Measurements from ENCODE around the gene TNKS1BP1. TPM values are rescaled to one million over a fixed set of nuclear protein-coding genes. Genes with fewer than 3 reads are reported as not detected.

TNKS1BP1 gene
- total RNA-seq, 1 experiment from 2014 or later, result 127 TPM

DNA sequence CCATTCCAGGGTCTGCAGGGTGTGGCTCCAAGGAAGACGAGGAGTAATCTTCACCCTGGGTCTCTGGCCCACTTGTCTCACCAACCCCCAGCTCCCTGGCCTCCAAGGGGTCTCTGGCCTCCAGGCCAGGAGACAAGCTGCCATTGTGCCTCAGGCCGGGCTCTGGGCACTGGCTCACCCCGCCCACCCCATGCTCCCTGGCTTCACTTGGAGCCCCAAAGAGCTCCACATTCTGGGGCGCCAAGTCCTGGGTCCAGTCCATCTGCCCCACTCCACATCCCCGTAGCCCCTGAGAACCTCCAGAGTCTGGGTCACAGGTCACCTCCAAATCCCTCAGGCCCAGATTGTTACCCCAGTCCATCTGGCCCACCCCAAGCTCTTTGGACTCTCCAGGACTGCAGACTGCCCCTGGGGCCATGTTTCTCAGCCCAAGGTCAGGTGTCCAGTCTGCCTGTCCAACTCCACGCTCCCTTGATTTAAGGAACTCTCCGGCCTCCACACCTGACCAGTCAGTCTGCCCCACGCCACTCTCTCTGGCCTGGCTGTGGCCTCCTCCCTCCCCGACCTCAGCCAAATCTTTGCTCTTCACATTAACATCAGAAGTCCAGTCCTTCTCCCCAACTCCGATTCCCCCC, 16.2 kb downstream of the TNKS1BP1 start:
- TF ChIP-seq SMAD4 (CRISPR knock-in tag; IDR thresholded peaks at IDR 0.05) (no peak), NFYB (CRISPR knock-in tag; conservative IDR thresholded peaks at IDR 0.05; ENCODE audit: low read depth) (no peak), ESRRA (CRISPR knock-in tag; IDR thresholded peaks at IDR 0.05; ENCODE audit: borderline replicate concordance) (no peak), ETV6 (CRISPR knock-in tag; IDR thresholded peaks at IDR 0.05) (no peak), SMAD3 (CRISPR knock-in tag; IDR thresholded peaks at IDR 0.05; ENCODE audit: borderline replicate concordance) (no peak), ZNF317 (CRISPR knock-in tag; IDR thresholded peaks at IDR 0.05; ENCODE audit: borderline replicate concordance, low read depth) (no peak)
- TF ChIP-seq, protein P1, sequence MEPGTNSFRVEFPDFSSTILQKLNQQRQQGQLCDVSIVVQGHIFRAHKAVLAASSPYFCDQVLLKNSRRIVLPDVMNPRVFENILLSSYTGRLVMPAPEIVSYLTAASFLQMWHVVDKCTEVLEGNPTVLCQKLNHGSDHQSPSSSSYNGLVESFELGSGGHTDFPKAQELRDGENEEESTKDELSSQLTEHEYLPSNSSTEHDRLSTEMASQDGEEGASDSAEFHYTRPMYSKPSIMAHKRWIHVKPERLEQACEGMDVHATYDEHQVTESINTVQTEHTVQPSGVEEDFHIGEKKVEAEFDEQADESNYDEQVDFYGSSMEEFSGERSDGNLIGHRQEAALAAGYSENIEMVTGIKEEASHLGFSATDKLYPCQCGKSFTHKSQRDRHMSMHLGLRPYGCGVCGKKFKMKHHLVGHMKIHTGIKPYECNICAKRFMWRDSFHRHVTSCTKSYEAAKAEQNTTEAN (CRISPR knock-in tag; IDR thresholded peaks at IDR 0.05), result no peak
- no peaks in the 10 kb centered on the region for H3K27me3 Mint-ChIP-seq (ENCODE audit: low read depth)
- peaks cover 30% of the 10 kb centered on the region for H3K4me1 Mint-ChIP-seq
- CTCF ChIA-PET, result interaction anchor here (0.9 to 1.3 kb wide), 2 partner anchors 30 to 37 kb away, joined by 3 to 5 read pairs; no protein-coding TSS in a partner anchor
- peaks cover 38% of the 10 kb centered on the region for H3K36me3 Mint-ChIP-seq
- H3K9me3 Mint-ChIP-seq, result no peaks in the 10 kb centered on the region
- DNase-seq (ENCODE audit: low spot score) (no peak), ATAC-seq (no peak)
- no peak overlapping the region for H3K4me3 Mint-ChIP-seq
- POLR2A ChIA-PET, result interaction anchor here (0.5 to 0.7 kb wide), 5 partner anchors 14 to 138 kb away, joined by 3 to 4 read pairs (median 3); no protein-coding TSS in a partner anchor
- peak overlapping the region; percentile 57 for H3K27ac Mint-ChIP-seq

DNA sequence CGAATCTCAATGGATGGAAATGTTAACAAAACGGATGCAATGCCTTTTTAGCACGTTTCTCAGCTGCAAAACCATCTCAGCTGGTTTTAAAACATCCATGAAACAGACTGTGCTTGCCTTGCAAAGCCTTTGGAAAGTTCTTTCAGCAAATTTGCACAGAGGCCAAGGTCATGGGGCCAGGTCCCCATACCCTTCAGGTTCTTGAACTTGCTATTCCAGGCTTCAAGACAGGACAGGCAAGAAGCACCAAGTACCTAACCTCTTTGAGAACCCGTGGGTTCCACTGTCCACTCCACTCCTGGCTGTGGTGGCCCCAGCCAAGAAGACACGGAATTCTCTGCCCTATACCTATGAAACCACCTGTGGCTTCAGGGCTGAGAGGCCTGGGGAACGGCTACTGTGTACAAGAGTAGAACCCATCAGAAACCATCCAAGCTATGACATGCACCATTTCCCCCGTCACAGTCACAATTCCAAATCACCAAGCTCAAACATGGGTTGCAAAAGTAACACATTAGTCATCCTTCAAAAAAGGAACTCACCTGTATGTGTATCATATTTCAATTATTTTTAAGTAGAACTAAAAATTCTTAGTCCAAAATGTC, 17.0 kb downstream of the TNKS1BP1 start:
- ATAC-seq (no peak), DNase-seq (ENCODE audit: low spot score) (no peak)
- peaks cover 45% of the 10 kb centered on the region for H3K36me3 Mint-ChIP-seq
- no peaks in the 10 kb centered on the region for H3K9me3 Mint-ChIP-seq
- no peak overlapping the region for H3K4me3 Mint-ChIP-seq
- peaks cover 34% of the 10 kb centered on the region for H3K4me1 Mint-ChIP-seq
- H3K27me3 Mint-ChIP-seq (ENCODE audit: low read depth), result no peaks in the 10 kb centered on the region
- TF ChIP-seq NR1H2 (CRISPR knock-in tag; IDR thresholded peaks at IDR 0.05), result no peak
- TF ChIP-seq, protein P2, sequence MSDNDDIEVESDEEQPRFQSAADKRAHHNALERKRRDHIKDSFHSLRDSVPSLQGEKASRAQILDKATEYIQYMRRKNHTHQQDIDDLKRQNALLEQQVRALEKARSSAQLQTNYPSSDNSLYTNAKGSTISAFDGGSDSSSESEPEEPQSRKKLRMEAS (CRISPR knock-in tag; IDR thresholded peaks at IDR 0.05), result no peak
- no peak for TF ChIP-seq ZBTB21 (CRISPR knock-in tag; IDR thresholded peaks at IDR 0.05; ENCODE audit: borderline replicate concordance)
- no peak for TF ChIP-seq NFE2L1 (CRISPR knock-in tag; IDR thresholded peaks at IDR 0.05)
- TF ChIP-seq, protein P3, sequence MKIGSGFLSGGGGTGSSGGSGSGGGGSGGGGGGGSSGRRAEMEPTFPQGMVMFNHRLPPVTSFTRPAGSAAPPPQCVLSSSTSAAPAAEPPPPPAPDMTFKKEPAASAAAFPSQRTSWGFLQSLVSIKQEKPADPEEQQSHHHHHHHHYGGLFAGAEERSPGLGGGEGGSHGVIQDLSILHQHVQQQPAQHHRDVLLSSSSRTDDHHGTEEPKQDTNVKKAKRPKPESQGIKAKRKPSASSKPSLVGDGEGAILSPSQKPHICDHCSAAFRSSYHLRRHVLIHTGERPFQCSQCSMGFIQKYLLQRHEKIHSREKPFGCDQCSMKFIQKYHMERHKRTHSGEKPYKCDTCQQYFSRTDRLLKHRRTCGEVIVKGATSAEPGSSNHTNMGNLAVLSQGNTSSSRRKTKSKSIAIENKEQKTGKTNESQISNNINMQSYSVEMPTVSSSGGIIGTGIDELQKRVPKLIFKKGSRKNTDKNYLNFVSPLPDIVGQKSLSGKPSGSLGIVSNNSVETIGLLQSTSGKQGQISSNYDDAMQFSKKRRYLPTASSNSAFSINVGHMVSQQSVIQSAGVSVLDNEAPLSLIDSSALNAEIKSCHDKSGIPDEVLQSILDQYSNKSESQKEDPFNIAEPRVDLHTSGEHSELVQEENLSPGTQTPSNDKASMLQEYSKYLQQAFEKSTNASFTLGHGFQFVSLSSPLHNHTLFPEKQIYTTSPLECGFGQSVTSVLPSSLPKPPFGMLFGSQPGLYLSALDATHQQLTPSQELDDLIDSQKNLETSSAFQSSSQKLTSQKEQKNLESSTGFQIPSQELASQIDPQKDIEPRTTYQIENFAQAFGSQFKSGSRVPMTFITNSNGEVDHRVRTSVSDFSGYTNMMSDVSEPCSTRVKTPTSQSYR (CRISPR knock-in tag; IDR thresholded peaks at IDR 0.05), result no peak
- no peak for TF ChIP-seq ZNF416 (CRISPR knock-in tag; IDR thresholded peaks at IDR 0.05)
- TF ChIP-seq, protein P4, sequence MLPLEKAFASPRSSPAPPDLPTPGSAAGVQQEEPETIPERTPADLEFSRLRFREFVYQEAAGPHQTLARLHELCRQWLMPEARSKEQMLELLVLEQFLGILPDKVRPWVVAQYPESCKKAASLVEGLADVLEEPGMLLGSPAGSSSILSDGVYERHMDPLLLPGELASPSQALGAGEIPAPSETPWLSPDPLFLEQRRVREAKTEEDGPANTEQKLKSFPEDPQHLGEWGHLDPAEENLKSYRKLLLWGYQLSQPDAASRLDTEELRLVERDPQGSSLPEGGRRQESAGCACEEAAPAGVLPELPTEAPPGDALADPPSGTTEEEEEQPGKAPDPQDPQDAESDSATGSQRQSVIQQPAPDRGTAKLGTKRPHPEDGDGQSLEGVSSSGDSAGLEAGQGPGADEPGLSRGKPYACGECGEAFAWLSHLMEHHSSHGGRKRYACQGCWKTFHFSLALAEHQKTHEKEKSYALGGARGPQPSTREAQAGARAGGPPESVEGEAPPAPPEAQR (CRISPR knock-in tag; IDR thresholded peaks at IDR 0.05), result no peak
- peak overlapping the region; percentile 71; the same call in 1 of the 2 replicates for H3K27ac Mint-ChIP-seq
- ChIA-PET POLR2A (interaction anchor here (0.5 kb wide), 1 partner anchor 14 kb away, joined by 3 read pairs; no protein-coding TSS in a partner anchor), CTCF (interaction anchor here (0.9 to 1.3 kb wide), 2 partner anchors 29 to 38 kb away, joined by 3 to 5 read pairs; no protein-coding TSS in a partner anchor)

DNA sequence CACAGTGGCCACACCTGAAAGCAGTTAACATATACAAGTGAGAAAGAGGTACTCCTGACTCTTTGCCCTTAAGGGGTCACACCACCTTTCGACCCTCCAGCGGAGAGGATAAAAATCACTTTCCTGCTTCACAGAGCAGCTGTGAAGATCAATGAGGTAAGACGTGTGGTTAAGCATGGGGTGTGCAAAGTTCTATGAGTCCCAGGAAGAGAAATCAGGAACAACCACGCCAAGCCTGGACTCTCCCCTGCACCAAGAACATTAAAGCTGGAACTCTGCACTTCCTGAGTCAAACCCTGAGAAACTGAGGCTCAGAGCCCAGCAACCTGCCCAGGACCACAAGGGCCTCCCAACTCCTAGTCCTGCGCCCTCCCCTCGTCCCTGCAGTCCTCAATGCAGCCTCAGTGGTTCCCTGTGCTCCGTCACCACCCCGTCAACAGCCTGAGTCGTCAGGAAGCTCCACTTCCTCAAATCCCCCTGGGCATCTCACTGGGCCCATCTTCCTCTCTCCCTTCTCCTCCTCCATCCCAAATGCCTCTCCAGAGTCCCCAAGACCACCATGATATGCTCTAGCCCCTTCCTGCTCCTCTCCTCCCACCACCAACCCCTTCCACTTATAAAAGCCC, 17.7 kb downstream of the TNKS1BP1 start:
- DNase-seq (ENCODE audit: low spot score) (no peak), ATAC-seq (no peak)
- H3K27me3 Mint-ChIP-seq (ENCODE audit: low read depth), result no peaks in the 10 kb centered on the region
- H3K27ac Mint-ChIP-seq, result peak overlapping the region; percentile 71
- ChIA-PET POLR2A (interaction anchor here (1.4 kb wide), 1 partner anchor 17 kb away, joined by 4 read pairs; no protein-coding TSS in a partner anchor), CTCF (interaction anchor here (1.3 to 5.0 kb wide), 2 partner anchors 28 to 58 kb away, joined by 5 to 22 read pairs; no protein-coding TSS in a partner anchor)
- H3K4me1 Mint-ChIP-seq, result peaks cover 30% of the 10 kb centered on the region
- H3K9me3 Mint-ChIP-seq, result no peaks in the 10 kb centered on the region
- H3K36me3 Mint-ChIP-seq, result peaks cover 50% of the 10 kb centered on the region
- H3K4me3 Mint-ChIP-seq, result no peak overlapping the region
- TF ChIP-seq ZNF416 (CRISPR knock-in tag; IDR thresholded peaks at IDR 0.05) (no peak), NR2C2 (CRISPR knock-in tag; IDR thresholded peaks at IDR 0.05) (no peak), GABPB1 (CRISPR knock-in tag; IDR thresholded peaks at IDR 0.05) (no peak), FOXP1 (CRISPR knock-in tag; IDR thresholded peaks at IDR 0.05; ENCODE audit: borderline replicate concordance) (no peak)
- TF ChIP-seq, protein P5, sequence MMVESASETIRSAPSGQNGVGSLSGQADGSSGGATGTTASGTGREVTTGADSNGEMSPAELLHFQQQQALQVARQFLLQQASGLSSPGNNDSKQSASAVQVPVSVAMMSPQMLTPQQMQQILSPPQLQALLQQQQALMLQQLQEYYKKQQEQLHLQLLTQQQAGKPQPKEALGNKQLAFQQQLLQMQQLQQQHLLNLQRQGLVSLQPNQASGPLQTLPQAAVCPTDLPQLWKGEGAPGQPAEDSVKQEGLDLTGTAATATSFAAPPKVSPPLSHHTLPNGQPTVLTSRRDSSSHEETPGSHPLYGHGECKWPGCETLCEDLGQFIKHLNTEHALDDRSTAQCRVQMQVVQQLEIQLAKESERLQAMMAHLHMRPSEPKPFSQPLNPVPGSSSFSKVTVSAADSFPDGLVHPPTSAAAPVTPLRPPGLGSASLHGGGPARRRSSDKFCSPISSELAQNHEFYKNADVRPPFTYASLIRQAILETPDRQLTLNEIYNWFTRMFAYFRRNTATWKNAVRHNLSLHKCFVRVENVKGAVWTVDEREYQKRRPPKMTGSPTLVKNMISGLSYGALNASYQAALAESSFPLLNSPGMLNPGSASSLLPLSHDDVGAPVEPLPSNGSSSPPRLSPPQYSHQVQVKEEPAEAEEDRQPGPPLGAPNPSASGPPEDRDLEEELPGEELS (CRISPR knock-in tag; IDR thresholded peaks at IDR 0.05), result no peak
- TF ChIP-seq, protein P6, sequence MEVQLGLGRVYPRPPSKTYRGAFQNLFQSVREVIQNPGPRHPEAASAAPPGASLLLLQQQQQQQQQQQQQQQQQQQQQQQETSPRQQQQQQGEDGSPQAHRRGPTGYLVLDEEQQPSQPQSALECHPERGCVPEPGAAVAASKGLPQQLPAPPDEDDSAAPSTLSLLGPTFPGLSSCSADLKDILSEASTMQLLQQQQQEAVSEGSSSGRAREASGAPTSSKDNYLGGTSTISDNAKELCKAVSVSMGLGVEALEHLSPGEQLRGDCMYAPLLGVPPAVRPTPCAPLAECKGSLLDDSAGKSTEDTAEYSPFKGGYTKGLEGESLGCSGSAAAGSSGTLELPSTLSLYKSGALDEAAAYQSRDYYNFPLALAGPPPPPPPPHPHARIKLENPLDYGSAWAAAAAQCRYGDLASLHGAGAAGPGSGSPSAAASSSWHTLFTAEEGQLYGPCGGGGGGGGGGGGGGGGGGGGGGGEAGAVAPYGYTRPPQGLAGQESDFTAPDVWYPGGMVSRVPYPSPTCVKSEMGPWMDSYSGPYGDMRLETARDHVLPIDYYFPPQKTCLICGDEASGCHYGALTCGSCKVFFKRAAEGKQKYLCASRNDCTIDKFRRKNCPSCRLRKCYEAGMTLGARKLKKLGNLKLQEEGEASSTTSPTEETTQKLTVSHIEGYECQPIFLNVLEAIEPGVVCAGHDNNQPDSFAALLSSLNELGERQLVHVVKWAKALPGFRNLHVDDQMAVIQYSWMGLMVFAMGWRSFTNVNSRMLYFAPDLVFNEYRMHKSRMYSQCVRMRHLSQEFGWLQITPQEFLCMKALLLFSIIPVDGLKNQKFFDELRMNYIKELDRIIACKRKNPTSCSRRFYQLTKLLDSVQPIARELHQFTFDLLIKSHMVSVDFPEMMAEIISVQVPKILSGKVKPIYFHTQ (CRISPR knock-in tag; IDR thresholded peaks at IDR 0.05), result no peak

Data from WTC11 (cell line).